ENCODE data around the gene ZMIZ1. TPM values are rescaled to one million over a fixed set of nuclear protein-coding genes. Genes with fewer than 3 reads are reported as not detected.

Gene ZMIZ1
- total RNA-seq, 1 experiment from 2014 or later, result 35.8 TPM

- intact Hi-C loops (cut with micrococcal nuclease; ENCODE audit: unreplicated experiment), result no loop called here
- ChIA-PET POLR2A (ENCODE audit: low non-redundant PET) (no interaction called here), CTCF (no interaction called here)
- peaks cover 3% of the 10 kb centered on the region for H3K4me1 ChIP-seq (ENCODE audit: insufficient read depth, low read length, poor library complexity, severe bottlenecking)
- no TSS peak for BruUV-seq (replicated peaks)
- no peak overlapping the region for H3K27ac ChIP-seq (ENCODE audit: low read depth, low read length, poor library complexity, severe bottlenecking)
- H3K27me3 ChIP-seq (replicated peaks; ENCODE audit: insufficient read depth, low read depth, low read length, poor library complexity), result no peaks in the 10 kb centered on the region
- no peak for DNase-seq (ENCODE audit: low spot score)
- H3K9me3 ChIP-seq (ENCODE audit: low read depth, low read length, poor library complexity, severe bottlenecking), result no peaks in the 10 kb centered on the region
- no peak overlapping the region for H3K4me3 ChIP-seq (ENCODE audit: low read depth, low read length, poor library complexity, severe bottlenecking)
- H3K36me3 ChIP-seq (ENCODE audit: insufficient read depth, low read length, poor library complexity, severe bottlenecking), result no peaks in the 10 kb centered on the region
- no peak for TF ChIP-seq EZH2 (IDR thresholded peaks at IDR 0.05; ENCODE audit: borderline replicate concordance, low read depth, low read length, poor library complexity, severe bottlenecking)
- no peak for TF ChIP-seq CTCF (conservative IDR thresholded peaks at IDR 0.05; ENCODE audit: low read depth, low read length)
These were observed 28.5 kb downstream of the ZMIZ1 start for GRCh38 chr10:79097021-79097872.

GRCh38 chr10:79098061-79098460, 29.3 kb downstream of the ZMIZ1 start:
- Histone ChIP-seq H3K4me3 (ENCODE audit: low read depth, low read length, poor library complexity, severe bottlenecking) (no peak overlapping the region), H3K27me3 (replicated peaks; ENCODE audit: insufficient read depth, low read depth, low read length, poor library complexity) (no peaks in the 10 kb centered on the region), H3K4me1 (ENCODE audit: insufficient read depth, low read length, poor library complexity, severe bottlenecking) (peaks cover 11% of the 10 kb centered on the region), H3K9me3 (ENCODE audit: low read depth, low read length, poor library complexity, severe bottlenecking) (no peaks in the 10 kb centered on the region), H3K27ac (ENCODE audit: low read depth, low read length, poor library complexity, severe bottlenecking) (no peak overlapping the region), H3K36me3 (ENCODE audit: insufficient read depth, low read length, poor library complexity, severe bottlenecking) (no peaks in the 10 kb centered on the region)
- POLR2A ChIA-PET (ENCODE audit: low non-redundant PET), result no interaction called here
- CTCF ChIA-PET, result interaction anchor here (0.5 kb wide), 1 partner anchor 104 kb away, joined by 3 read pairs; no protein-coding TSS in a partner anchor
- intact Hi-C loops (cut with micrococcal nuclease; ENCODE audit: unreplicated experiment), result no loop called here
- BruUV-seq (replicated peaks), result no TSS peak
- no peak for DNase-seq (ENCODE audit: low spot score)
- TF ChIP-seq CTCF (conservative IDR thresholded peaks at IDR 0.05; ENCODE audit: low read depth, low read length) (no peak), EZH2 (IDR thresholded peaks at IDR 0.05; ENCODE audit: borderline replicate concordance, low read depth, low read length, poor library complexity, severe bottlenecking) (no peak)

GRCh38 chr10:79098596-79099015, 29.8 kb downstream of the ZMIZ1 start:
- no TSS peak for BruUV-seq (replicated peaks)
- intact Hi-C loops (cut with micrococcal nuclease; ENCODE audit: unreplicated experiment), result no loop called here
- ChIA-PET CTCF (interaction anchor here (0.5 kb wide), 1 partner anchor 103 kb away, joined by 3 read pairs; no protein-coding TSS in a partner anchor), POLR2A (ENCODE audit: low non-redundant PET) (no interaction called here)
- H3K27me3 ChIP-seq (replicated peaks; ENCODE audit: insufficient read depth, low read depth, low read length, poor library complexity), result no peaks in the 10 kb centered on the region
- H3K9me3 ChIP-seq (ENCODE audit: low read depth, low read length, poor library complexity, severe bottlenecking), result no peaks in the 10 kb centered on the region
- no peak for DNase-seq (ENCODE audit: low spot score)
- H3K27ac ChIP-seq (ENCODE audit: low read depth, low read length, poor library complexity, severe bottlenecking), result no peak overlapping the region
- TF ChIP-seq CTCF (conservative IDR thresholded peaks at IDR 0.05; ENCODE audit: low read depth, low read length) (no peak), EZH2 (IDR thresholded peaks at IDR 0.05; ENCODE audit: borderline replicate concordance, low read depth, low read length, poor library complexity, severe bottlenecking) (no peak)
- H3K36me3 ChIP-seq (ENCODE audit: insufficient read depth, low read length, poor library complexity, severe bottlenecking), result no peaks in the 10 kb centered on the region
- H3K4me1 ChIP-seq (ENCODE audit: insufficient read depth, low read length, poor library complexity, severe bottlenecking), result peaks cover 16% of the 10 kb centered on the region
- no peak overlapping the region for H3K4me3 ChIP-seq (ENCODE audit: low read depth, low read length, poor library complexity, severe bottlenecking)
